ENCODE data around the gene GPX4.

Gene GPX4

GRCh38 chr19:1145635-1146411 is 42.0 kb downstream of the GPX4 start:
- no peak for DNase-seq (ENCODE audit: extremely low read depth, low read depth)
- TF ChIP-seq CTCF (IDR thresholded peaks at IDR 0.05; ENCODE audit: low read depth, low read length): no peak

- DNase-seq (ENCODE audit: extremely low read depth, low read depth): no peak
- no peak for TF ChIP-seq CTCF (IDR thresholded peaks at IDR 0.05; ENCODE audit: low read depth, low read length)
These were observed 42.6 kb downstream of the GPX4 start for GRCh38 chr19:1146412-1146699.

- TF ChIP-seq CTCF (IDR thresholded peaks at IDR 0.05; ENCODE audit: low read depth, low read length): no peak
- no peak for DNase-seq (ENCODE audit: extremely low read depth, low read depth)
These were observed 43.3 kb downstream of the GPX4 start for GRCh38 chr19:1146858-1147780.

GRCh38 chr19:1147934-1148549 is 44.2 kb downstream of the GPX4 start:
- TF ChIP-seq CTCF (IDR thresholded peaks at IDR 0.05; ENCODE audit: low read depth, low read length): no peak
- no peak for DNase-seq (ENCODE audit: extremely low read depth, low read depth)

- TF ChIP-seq CTCF (IDR thresholded peaks at IDR 0.05; ENCODE audit: low read depth, low read length): no peak
- no peak for DNase-seq (ENCODE audit: extremely low read depth, low read depth)
These were observed 45.7 kb downstream of the GPX4 start for GRCh38 chr19:1149259-1150045.

- DNase-seq (ENCODE audit: extremely low read depth, low read depth): no peak
- no peak for TF ChIP-seq CTCF (IDR thresholded peaks at IDR 0.05; ENCODE audit: low read depth, low read length)
These were observed 46.7 kb downstream of the GPX4 start for GRCh38 chr19:1150333-1151036.
